Measurements from ENCODE around the gene C1orf159. TPM values are rescaled to one million over a fixed set of nuclear protein-coding genes. Genes with fewer than 3 reads are reported as not detected.
"Not testable (repeated sequence)": the region's sequence is repeated elsewhere in the genome, so short reads cannot be mapped to it uniquely, and the experiment has no call there.

Gene C1orf159
- polyA plus RNA-seq, 2 of the 4 experiments (the other 2 are of a cell fraction), result 4.0 to 10.2 TPM

DNA sequence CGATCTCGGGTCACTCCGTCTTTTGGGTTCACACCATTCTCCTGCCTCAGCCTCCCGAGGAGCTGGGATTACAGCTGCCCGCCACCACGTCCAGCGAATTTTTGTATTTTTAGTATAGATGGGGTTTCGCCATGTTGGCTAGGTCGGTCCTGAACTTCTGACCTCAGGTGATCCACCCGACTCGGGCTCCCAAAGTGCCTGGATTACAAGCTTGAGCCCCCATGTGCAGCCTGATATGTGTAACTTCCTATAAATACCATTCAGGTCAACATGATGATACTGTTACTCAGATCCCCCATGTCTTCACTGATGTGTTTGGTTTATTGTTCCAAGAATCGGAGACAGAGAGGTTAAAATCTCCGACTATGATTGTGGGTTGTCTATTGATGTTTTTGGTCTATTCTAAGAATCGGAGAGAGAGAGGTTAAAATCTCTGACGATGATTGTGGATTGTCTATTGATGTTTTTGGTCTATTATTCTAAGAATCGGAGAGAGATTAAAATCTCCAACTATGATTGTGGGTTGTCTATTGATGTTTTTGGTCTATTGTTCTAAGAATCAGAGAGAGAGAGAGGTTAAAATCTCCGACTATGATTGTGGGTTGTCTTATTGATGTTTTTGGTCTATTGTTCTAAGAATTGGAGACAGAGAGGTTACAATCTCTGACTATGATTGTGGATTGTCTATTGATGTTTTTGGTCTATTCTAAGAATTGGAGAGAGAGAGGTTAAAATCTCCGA lies 17.0 kb downstream of the C1orf159 start:
- CTCF ChIA-PET, result interaction anchor here (1.7 kb wide), 1 partner anchor 193 kb away, joined by 6 read pairs; no protein-coding TSS in a partner anchor
- 92% methylated on average over 18 of the region's 18 CpGs for WGBS (ENCODE audit: missing lambda C conversion rate)
- DNase-seq (ENCODE audit: low read depth in 1 of 2, low spot score in 1 of 2), result no peak
- Histone ChIP-seq H3K4me2 (no peak overlapping the region), H3K4me3 (no peak overlapping the region), H3K27ac (no peak overlapping the region), H3K4me1 (no peaks in the 10 kb centered on the region), H3K9me3 (no peaks in the 10 kb centered on the region)
- TF ChIP-seq FOSB (CRISPR knock-in tag; IDR thresholded peaks at IDR 0.05) (no peak), MAX (IDR thresholded peaks at IDR 0.05) (no peak), EHF (CRISPR knock-in tag; IDR thresholded peaks at IDR 0.05) (no peak), BHLHE40 (IDR thresholded peaks at IDR 0.05; ENCODE audit: low read depth, low read length) (no peak)
- ATAC-seq, result no peak
- FAIRE-seq, result no peak
- POLR2A ChIA-PET, result no interaction called here

DNA sequence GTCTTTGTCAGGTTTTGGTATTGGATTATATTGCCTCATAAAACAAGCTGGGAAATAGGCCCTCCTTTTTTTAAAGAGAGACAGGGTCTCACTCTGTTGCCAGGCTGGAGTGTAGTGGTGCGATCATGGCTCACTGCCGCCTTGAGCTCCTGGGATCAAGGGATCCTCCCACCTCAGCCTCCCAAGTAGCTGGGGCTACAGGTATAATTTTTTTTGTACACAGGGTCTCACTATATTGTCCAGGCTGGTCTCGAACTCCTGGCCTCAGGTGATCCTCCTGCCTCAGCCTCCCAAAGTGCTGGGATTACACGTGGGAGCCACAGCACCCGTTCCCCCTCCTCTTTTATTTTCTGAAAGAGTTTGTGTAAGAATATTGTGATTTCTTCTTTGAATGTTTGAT lies 19.8 kb downstream of the C1orf159 start:
- CTCF ChIA-PET, result interaction anchor here (1.3 kb wide), 1 partner anchor 11 kb away, joined by 3 read pairs; no protein-coding TSS in a partner anchor
- DNase-seq (ENCODE audit: low read depth in 1 of 2, low spot score in 1 of 2); H3K4me2 ChIP-seq; H3K27ac ChIP-seq; H3K4me1 ChIP-seq; H3K4me3 ChIP-seq; FAIRE-seq; POLR2A ChIA-PET; H3K9me3 ChIP-seq; ATAC-seq: not testable (repeated sequence)
- 90% methylated on average over 5 of the region's 5 CpGs for WGBS (ENCODE audit: missing lambda C conversion rate)

DNA sequence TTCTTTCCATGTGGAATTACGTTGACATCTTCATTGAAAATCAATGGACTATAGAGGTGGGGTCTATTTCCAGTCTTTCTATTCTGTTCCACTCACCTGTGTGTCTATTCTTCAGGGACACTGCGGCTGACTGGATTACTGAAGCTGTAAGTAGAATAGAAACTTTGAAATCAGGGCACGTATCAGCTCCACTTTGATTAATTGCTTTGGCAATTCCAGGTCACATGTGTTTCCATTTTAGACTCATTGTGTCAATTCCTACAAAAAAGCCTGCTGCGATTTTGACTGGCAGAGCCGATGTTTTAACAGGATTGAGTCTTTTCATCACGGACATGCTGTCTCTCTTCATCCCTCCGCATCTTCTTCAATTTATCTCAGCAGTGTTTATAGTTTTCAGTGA lies 20.9 kb downstream of the C1orf159 start:
- Histone ChIP-seq H3K4me3 (no peak overlapping the region), H3K9me3 (no peaks in the 10 kb centered on the region), H3K27ac (no peak overlapping the region), H3K4me2 (no peak overlapping the region), H3K4me1 (no peaks in the 10 kb centered on the region)
- FAIRE-seq, result no peak
- no peak for DNase-seq (ENCODE audit: low read depth in 1 of 2, low spot score in 1 of 2)
- TF ChIP-seq ZC3H11A (IDR thresholded peaks at IDR 0.05), result no peak
- TF ChIP-seq MAZ (IDR thresholded peaks at IDR 0.05; ENCODE audit: borderline replicate concordance, low read depth, low read length), result no peak
- no peak for TF ChIP-seq ESRRA (IDR thresholded peaks at IDR 0.05; ENCODE audit: borderline replicate concordance, low read length)
- TF ChIP-seq, protein P1, sequence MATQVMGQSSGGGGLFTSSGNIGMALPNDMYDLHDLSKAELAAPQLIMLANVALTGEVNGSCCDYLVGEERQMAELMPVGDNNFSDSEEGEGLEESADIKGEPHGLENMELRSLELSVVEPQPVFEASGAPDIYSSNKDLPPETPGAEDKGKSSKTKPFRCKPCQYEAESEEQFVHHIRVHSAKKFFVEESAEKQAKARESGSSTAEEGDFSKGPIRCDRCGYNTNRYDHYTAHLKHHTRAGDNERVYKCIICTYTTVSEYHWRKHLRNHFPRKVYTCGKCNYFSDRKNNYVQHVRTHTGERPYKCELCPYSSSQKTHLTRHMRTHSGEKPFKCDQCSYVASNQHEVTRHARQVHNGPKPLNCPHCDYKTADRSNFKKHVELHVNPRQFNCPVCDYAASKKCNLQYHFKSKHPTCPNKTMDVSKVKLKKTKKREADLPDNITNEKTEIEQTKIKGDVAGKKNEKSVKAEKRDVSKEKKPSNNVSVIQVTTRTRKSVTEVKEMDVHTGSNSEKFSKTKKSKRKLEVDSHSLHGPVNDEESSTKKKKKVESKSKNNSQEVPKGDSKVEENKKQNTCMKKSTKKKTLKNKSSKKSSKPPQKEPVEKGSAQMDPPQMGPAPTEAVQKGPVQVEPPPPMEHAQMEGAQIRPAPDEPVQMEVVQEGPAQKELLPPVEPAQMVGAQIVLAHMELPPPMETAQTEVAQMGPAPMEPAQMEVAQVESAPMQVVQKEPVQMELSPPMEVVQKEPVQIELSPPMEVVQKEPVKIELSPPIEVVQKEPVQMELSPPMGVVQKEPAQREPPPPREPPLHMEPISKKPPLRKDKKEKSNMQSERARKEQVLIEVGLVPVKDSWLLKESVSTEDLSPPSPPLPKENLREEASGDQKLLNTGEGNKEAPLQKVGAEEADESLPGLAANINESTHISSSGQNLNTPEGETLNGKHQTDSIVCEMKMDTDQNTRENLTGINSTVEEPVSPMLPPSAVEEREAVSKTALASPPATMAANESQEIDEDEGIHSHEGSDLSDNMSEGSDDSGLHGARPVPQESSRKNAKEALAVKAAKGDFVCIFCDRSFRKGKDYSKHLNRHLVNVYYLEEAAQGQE (IDR thresholded peaks at IDR 0.05), result no peak
- no peak for TF ChIP-seq FOSB (CRISPR knock-in tag; IDR thresholded peaks at IDR 0.05)
- TF ChIP-seq ELK1 (IDR thresholded peaks at IDR 0.05; ENCODE audit: low read depth, low read length), result no peak
- no peak for TF ChIP-seq TP53 (CRISPR knock-in tag; IDR thresholded peaks at IDR 0.05)
- TF ChIP-seq TFCP2L1 (CRISPR knock-in tag; IDR thresholded peaks at IDR 0.05), result no peak
- TF ChIP-seq, protein P2, sequence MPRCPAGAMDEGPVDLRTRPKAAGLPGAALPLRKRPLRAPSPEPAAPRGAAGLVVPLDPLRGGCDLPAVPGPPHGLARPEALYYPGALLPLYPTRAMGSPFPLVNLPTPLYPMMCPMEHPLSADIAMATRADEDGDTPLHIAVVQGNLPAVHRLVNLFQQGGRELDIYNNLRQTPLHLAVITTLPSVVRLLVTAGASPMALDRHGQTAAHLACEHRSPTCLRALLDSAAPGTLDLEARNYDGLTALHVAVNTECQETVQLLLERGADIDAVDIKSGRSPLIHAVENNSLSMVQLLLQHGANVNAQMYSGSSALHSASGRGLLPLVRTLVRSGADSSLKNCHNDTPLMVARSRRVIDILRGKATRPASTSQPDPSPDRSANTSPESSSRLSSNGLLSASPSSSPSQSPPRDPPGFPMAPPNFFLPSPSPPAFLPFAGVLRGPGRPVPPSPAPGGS (IDR thresholded peaks at IDR 0.05), result no peak
- TF ChIP-seq NPAS2 (CRISPR knock-in tag; IDR thresholded peaks at IDR 0.05; ENCODE audit: borderline replicate concordance), result no peak
- TF ChIP-seq MYC (IDR thresholded peaks at IDR 0.05; ENCODE audit: borderline replicate concordance, low read length), result no peak
- no peak for TF ChIP-seq POLR2A (IDR thresholded peaks at IDR 0.05; ENCODE audit: low read length)
- no peak for TF ChIP-seq NR3C1 (IDR thresholded peaks at IDR 0.05)
- no peak for TF ChIP-seq MAFK (IDR thresholded peaks at IDR 0.05; ENCODE audit: partially characterized antibody)
- TF ChIP-seq EHMT2 (IDR thresholded peaks at IDR 0.05; ENCODE audit: low read depth), result no peak
- TF ChIP-seq BHLHE40 (IDR thresholded peaks at IDR 0.05; ENCODE audit: low read depth, low read length), result no peak
- ChIA-PET CTCF (interaction anchor here (1.4 kb wide), 1 partner anchor 31 kb away, joined by 4 read pairs; no protein-coding TSS in a partner anchor), POLR2A (interaction anchor here (0.7 kb wide), 1 partner anchor 93 kb away, joined by 3 read pairs; no protein-coding TSS in a partner anchor)
- 93% methylated on average over 7 of the region's 7 CpGs for WGBS (ENCODE audit: missing lambda C conversion rate)
- ATAC-seq, result no peak
